ENCODE measurements around the gene AEBP1. TPM values are rescaled to one million over a fixed set of nuclear protein-coding genes. Genes with fewer than 3 reads are reported as not detected.

The AEBP1 gene
- total RNA-seq, 1 experiment from 2014 or later, result 50.8 TPM

DNA sequence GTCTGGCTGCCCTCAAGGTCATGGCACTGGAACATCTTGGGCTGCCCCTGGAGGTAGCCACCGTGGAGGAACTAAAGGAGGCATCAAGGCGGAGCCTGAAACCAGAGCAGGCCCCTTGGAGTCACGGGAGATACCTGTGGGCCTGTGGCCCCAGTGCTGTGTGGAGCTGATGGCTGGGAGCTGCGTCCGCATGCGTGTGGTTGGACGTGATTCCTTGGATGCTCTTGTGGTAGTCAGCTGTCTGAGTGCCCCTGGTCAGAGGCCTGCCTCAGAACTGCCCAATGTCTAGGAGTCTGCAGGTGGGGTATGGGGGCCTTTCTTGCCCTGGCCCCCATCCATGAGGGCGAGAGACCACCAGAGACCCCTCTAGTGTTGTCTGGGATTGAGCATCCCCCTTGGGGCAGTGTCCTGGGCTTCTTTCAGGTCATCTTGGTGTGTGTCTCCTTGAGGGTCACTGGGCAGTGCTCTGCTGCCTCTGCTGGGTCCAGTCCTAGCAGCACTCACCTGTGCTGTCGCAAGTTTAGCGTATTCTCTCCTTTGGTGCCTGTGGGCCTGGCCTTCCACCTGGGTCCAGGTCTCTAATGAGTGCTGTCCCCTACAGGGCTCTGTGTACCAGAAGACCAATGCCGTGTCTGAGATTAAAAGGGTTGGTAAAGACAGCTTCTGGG, 46.8 kb upstream of the AEBP1 start:
- Mint-ChIP-seq H3K4me1 (no peaks in the 10 kb centered on the region), H3K36me3 (peaks cover 48% of the 10 kb centered on the region), H3K27me3 (ENCODE audit: low read depth) (no peaks in the 10 kb centered on the region), H3K4me3 (no peak overlapping the region), H3K9me3 (no peaks in the 10 kb centered on the region), H3K27ac (0 out of 2 replicates have a peak overlapping the region, but pooled peaks have one; percentile 63)
- ATAC-seq (no peak), DNase-seq (ENCODE audit: low spot score) (no peak)
- TF ChIP-seq PRRX2 (CRISPR knock-in tag; IDR thresholded peaks at IDR 0.05) (no peak), SMAD3 (CRISPR knock-in tag; IDR thresholded peaks at IDR 0.05; ENCODE audit: borderline replicate concordance) (no peak), NR3C1 (CRISPR knock-in tag; conservative IDR thresholded peaks at IDR 0.05; ENCODE audit: low read depth) (no peak), SMAD4 (CRISPR knock-in tag; IDR thresholded peaks at IDR 0.05) (no peak), CREM (CRISPR knock-in tag; IDR thresholded peaks at IDR 0.05) (no peak), ZNF317 (CRISPR knock-in tag; IDR thresholded peaks at IDR 0.05; ENCODE audit: borderline replicate concordance, low read depth) (no peak), SP1 (CRISPR knock-in tag; conservative IDR thresholded peaks at IDR 0.05) (no peak), NR1H2 (CRISPR knock-in tag; IDR thresholded peaks at IDR 0.05) (no peak), ZNF219 (CRISPR knock-in tag; IDR thresholded peaks at IDR 0.05; ENCODE audit: borderline replicate concordance) (no peak), GTF2I (CRISPR knock-in tag; conservative IDR thresholded peaks at IDR 0.05) (no peak), FOXP1 (CRISPR knock-in tag; IDR thresholded peaks at IDR 0.05; ENCODE audit: borderline replicate concordance) (no peak)
- TF ChIP-seq, protein P1, sequence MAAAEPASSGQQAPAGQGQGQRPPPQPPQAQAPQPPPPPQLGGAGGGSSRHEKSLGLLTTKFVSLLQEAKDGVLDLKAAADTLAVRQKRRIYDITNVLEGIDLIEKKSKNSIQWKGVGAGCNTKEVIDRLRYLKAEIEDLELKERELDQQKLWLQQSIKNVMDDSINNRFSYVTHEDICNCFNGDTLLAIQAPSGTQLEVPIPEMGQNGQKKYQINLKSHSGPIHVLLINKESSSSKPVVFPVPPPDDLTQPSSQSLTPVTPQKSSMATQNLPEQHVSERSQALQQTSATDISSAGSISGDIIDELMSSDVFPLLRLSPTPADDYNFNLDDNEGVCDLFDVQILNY (CRISPR knock-in tag; IDR thresholded peaks at IDR 0.05), result no peak
- TF ChIP-seq, protein P2, sequence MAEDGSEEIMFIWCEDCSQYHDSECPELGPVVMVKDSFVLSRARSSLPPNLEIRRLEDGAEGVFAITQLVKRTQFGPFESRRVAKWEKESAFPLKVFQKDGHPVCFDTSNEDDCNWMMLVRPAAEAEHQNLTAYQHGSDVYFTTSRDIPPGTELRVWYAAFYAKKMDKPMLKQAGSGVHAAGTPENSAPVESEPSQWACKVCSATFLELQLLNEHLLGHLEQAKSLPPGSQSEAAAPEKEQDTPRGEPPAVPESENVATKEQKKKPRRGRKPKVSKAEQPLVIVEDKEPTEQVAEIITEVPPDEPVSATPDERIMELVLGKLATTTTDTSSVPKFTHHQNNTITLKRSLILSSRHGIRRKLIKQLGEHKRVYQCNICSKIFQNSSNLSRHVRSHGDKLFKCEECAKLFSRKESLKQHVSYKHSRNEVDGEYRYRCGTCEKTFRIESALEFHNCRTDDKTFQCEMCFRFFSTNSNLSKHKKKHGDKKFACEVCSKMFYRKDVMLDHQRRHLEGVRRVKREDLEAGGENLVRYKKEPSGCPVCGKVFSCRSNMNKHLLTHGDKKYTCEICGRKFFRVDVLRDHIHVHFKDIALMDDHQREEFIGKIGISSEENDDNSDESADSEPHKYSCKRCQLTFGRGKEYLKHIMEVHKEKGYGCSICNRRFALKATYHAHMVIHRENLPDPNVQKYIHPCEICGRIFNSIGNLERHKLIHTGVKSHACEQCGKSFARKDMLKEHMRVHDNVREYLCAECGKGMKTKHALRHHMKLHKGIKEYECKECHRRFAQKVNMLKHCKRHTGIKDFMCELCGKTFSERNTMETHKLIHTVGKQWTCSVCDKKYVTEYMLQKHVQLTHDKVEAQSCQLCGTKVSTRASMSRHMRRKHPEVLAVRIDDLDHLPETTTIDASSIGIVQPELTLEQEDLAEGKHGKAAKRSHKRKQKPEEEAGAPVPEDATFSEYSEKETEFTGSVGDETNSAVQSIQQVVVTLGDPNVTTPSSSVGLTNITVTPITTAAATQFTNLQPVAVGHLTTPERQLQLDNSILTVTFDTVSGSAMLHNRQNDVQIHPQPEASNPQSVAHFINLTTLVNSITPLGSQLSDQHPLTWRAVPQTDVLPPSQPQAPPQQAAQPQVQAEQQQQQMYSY (CRISPR knock-in tag; IDR thresholded peaks at IDR 0.05), result no peak
- TF ChIP-seq, protein P3, sequence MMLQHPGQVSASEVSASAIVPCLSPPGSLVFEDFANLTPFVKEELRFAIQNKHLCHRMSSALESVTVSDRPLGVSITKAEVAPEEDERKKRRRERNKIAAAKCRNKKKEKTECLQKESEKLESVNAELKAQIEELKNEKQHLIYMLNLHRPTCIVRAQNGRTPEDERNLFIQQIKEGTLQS (CRISPR knock-in tag; conservative IDR thresholded peaks at IDR 0.05), result no peak
- TF ChIP-seq, protein P4, sequence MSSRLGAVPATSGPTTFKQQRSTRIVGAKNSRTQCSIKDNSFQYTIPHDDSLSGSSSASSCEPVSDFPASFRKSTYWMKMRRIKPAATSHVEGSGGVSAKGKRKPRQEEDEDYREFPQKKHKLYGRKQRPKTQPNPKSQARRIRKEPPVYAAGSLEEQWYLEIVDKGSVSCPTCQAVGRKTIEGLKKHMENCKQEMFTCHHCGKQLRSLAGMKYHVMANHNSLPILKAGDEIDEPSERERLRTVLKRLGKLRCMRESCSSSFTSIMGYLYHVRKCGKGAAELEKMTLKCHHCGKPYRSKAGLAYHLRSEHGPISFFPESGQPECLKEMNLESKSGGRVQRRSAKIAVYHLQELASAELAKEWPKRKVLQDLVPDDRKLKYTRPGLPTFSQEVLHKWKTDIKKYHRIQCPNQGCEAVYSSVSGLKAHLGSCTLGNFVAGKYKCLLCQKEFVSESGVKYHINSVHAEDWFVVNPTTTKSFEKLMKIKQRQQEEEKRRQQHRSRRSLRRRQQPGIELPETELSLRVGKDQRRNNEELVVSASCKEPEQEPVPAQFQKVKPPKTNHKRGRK (CRISPR knock-in tag; IDR thresholded peaks at IDR 0.05; ENCODE audit: borderline replicate concordance), result no peak
- TF ChIP-seq, protein P5, sequence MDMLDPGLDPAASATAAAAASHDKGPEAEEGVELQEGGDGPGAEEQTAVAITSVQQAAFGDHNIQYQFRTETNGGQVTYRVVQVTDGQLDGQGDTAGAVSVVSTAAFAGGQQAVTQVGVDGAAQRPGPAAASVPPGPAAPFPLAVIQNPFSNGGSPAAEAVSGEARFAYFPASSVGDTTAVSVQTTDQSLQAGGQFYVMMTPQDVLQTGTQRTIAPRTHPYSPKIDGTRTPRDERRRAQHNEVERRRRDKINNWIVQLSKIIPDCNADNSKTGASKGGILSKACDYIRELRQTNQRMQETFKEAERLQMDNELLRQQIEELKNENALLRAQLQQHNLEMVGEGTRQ (CRISPR knock-in tag; IDR thresholded peaks at IDR 0.05), result no peak
- TF ChIP-seq, protein P6, sequence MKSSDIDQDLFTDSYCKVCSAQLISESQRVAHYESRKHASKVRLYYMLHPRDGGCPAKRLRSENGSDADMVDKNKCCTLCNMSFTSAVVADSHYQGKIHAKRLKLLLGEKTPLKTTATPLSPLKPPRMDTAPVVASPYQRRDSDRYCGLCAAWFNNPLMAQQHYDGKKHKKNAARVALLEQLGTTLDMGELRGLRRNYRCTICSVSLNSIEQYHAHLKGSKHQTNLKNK (CRISPR knock-in tag; IDR thresholded peaks at IDR 0.05), result no peak
- POLR2A ChIA-PET, result no interaction called here
- CTCF ChIA-PET, result no interaction called here

Measured in WTC11 (cell line).